ENCODE data around the gene ADGRA1.

DNA sequence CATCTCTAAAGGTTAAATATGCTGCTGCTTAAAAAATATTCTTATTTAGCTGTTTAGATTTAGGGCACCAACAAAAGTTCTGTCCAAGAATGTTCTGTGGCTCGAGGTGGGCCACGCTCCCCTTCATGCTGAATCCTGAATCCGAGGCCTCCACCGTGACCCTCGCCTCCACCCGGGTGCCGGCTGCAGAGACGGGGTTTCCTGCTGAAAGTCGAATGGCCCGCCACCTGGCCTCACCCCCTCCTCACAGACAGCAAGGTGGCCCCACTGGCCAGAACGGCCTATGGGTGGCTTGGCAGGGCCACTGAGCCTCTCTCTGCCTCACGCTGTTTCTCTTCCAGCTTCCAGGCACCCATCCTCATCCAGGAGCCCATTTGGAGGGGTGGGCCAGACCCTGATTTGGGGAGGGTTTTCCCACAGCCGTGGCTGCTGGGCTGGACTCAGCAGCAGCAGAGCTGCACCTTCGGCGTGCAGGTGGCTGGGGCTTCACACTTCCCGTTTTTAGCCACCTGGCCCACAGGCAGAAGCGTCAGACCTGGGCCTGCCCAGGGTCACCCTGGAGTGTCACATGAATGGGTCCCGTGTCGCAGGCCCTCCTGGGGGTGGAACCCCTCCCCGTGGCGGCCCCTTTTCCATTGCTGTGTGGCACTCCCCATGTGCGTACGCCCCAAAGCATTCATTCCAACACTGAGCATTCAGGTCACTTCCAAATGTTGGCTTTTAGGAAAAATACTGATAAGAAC, 26.3 kb upstream of the ADGRA1 start:
- TF ChIP-seq, protein P1, sequence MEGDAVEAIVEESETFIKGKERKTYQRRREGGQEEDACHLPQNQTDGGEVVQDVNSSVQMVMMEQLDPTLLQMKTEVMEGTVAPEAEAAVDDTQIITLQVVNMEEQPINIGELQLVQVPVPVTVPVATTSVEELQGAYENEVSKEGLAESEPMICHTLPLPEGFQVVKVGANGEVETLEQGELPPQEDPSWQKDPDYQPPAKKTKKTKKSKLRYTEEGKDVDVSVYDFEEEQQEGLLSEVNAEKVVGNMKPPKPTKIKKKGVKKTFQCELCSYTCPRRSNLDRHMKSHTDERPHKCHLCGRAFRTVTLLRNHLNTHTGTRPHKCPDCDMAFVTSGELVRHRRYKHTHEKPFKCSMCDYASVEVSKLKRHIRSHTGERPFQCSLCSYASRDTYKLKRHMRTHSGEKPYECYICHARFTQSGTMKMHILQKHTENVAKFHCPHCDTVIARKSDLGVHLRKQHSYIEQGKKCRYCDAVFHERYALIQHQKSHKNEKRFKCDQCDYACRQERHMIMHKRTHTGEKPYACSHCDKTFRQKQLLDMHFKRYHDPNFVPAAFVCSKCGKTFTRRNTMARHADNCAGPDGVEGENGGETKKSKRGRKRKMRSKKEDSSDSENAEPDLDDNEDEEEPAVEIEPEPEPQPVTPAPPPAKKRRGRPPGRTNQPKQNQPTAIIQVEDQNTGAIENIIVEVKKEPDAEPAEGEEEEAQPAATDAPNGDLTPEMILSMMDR (IDR thresholded peaks at IDR 0.05), result no peak
- TF ChIP-seq POLR2A (IDR thresholded peaks at IDR 0.05), result no peak
